GF-D8 (cell line): ENCODE data around the gene LAGE3.

ENCODE experiments used
- DNase-seq: peaks from one replicate; lab custom pipeline; 2025; lab: John Stamatoyannopoulos, UW

The LAGE3 gene

DNA sequence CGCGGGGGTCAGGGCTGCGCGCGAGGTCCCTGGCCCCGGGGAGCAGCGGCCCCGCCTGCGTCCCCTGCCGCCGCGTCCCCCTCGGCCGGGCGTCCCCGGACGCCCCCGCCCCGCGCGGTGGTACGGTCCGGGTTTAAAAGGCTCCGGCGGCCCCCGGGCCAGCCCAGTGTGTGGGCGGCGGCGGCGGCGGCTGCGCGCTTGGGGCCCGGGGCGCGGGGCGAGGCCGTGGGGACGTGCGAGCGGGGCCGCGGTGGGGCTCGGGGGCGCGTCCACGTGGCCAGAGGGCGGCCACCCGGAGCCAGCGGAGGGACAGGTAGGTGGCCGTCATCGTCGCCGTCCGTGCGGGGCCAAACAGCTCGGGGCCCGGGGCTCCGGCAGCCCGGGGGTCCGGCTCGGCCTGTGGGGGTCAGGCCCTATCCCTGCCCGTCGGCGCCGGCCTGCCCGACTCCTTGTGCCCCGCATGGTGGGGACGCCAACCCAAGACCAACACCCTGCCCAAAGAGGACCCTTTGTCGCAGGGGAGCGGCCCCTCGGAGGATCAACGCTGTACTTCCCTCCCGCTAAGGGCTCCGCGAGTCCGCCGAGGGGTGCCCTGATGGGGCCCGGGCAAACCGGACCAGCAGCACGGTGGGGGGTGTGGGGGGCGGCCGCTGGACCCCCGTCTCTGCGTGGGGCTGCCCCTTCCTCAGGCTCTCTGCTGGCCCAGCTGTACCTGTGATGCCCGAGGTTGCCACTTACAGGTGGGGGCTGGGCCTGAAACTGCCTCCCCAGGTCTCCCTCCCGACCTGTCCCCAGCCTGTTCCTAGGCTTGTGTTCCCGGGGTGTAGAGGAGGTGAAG, 20.7 kb downstream of the LAGE3 start, which contains the start of gene PLXNA3:
TSS of gene PLXNA3 (plus strand) at position 166 of the 838 bp plus-strand sequence. CDS start 1,903 bp downstream, outside the sequence.
- no peak for DNase-seq

DNA sequence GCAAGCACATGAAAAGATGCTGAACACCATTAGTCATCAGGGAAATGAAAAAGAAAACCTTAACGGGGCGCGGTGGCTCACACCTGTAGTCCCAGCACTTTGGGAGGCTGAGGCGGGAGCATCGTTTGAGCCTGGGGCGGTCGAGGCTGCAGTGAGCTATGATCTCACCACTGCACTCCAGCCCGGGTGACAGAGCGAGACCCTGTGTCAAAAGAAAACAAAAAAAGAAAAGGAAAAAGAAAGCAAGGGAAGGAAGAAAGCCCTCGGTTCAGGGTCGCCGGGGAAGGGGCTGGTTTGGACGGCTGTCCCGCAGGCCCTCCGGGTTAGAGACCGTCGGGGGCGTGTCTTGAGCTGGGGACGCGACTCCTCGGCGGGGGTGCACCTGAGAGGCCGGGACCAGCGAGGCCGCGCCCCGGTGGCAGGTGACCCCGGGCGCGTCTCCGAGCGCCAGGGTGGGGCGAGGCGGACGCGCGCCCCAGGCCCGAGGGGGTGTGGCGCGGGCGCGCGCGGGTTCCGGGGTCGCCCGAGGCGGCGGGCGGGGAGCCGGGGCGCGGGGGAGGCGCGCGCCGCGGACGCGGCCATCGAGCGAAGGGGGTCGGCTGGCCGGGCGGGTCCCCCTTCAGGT, 21.5 kb downstream of the LAGE3 start:
- DNase-seq, result no peak

DNA sequence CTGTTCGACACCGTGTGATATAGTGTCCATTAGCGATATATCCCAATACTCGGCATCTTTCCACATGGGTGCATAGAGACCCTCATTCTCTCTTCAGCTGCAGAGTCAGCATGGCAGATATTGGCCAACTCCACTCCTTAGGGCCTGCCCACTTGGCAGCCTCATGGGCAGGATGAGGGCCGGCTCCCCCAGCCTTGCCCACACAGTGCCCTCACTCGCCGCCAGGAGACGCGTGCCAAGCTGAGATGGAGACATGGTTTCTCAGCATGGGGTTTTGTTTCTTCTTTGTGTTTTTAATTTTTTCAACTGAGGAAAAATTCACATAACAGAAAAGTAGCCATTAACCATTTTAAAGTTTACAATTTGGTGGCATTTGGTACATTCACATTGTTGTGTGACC, 26.3 kb downstream of the LAGE3 start:
- DNase-seq, result no peak

DNA sequence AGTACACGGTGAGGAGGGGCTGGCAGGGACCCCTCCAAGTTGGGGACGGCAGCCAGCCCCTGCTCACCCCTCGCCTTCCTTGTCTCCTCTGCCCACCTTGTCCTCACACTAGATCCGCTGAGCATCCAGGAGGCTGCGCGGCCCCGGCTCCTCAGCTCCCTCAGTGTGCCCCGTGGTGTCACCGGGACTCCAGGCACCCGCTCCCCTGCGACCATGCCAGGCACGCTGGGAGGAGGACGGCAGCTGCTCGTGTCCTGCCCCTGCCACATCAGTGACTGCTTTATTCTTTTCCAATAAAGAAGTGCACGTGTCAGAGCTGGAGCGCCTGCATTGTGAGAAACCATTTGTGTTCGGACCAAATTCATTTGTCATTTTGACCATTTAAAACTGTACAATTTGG, 28.8 kb downstream of the LAGE3 start:
- DNase-seq, result no peak

DNA sequence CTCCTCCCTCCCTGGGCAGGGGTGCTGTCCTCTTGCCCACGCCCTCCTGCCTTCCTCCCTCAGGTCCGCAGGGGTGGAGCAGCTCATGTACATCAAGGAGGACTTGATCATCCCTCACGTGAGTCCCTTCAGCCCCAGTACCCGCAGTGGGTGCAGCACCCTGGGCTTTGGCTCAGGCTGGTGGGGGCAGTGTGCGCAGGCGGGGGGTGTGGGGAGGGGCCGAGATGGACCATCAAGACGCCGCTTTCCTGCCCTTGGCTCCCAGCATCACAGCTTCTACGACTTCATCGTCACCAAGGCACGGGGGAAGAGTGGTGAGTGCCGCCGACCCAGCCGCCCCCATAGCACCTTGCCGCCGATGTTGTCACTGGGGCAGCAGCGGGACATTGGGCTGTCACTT, 29.5 kb downstream of the LAGE3 start:
- DNase-seq, result no peak

DNA sequence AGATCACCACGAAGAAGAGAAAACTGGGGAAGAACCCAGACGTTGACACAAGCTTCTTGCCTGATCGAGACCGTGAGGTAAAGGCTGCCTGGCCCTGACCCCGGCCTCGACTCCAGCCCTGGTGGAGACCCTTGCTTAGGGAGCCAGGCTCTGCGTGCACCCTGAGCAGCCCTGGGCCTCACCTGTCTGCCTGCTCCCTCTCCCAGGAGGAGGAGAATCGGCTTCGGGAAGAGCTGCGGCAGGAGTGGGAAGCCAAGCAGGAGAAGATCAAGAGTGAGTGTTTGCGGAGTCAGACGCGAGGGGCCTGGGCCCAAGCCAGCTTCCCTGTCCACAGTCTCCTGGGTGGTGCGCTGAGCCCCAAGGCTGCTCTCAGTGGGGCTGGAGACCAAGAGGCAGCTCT, 30.6 kb downstream of the LAGE3 start:
- no peak for DNase-seq

DNA sequence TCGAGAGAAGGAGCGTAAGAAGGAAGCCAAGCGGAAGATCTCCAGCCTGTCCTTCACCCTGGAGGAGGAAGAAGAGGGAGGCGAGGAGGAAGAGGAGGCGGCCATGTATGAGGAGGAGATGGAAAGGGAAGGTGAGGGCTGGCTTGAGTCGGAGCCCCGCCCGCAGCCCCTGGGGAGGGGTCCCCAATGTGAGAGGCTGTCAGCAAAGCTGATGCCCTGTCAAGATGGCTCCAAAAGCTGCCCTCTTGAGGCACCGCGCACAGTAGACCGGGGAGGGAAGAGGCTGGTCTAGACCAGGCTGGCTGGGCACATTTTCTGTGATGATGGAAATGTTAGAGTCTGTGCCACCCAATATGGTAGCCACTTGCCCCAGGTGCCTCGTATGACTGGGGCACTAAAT, 32.7 kb downstream of the LAGE3 start:
- no peak for DNase-seq

DNA sequence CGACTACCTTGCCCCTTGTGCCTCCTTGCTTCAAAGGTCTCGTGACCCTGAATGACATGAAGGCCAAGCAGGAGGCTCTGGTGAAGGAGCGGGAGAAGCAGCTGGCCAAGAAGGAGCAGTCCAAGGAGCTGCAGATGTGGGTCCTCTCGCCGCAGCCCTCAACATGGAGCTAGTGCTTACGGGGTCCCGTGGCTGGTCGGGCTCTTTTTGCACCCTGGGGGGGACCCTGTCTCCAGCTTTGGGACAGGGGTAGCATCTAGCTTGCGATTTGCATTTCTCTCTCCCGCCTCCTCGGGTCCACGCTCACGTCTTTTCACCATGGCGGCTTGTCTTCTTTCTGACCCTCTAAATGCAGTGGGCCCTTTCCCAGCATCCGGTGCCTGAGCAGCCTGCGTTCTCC, 33.3 kb downstream of the LAGE3 start:
- DNase-seq, result no peak

DNA sequence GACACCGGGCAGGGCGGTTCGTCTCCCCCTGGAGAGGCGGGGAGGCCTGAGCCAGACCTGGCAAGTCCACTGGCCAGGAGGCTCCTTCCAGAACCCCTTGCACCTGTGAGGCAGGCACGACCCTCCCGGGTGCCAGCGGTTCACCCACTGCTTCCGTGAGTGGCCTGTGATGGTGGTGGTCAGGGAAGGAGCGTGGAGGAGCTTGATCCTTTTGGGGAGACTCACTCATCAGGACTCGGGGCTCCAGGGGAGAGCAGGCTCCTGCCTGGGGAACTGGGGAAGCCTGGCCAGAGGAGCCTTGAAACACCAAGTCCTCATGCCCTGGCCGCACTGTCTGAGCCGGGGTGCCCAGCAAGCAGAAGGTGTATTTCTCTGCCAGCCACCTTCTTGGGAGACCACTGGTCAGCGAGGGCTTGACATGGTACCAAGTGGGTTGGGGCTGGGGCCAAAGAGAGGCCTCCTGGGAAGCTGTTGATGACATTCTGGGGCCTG, 34.3 kb downstream of the LAGE3 start:
- no peak for DNase-seq

DNA sequence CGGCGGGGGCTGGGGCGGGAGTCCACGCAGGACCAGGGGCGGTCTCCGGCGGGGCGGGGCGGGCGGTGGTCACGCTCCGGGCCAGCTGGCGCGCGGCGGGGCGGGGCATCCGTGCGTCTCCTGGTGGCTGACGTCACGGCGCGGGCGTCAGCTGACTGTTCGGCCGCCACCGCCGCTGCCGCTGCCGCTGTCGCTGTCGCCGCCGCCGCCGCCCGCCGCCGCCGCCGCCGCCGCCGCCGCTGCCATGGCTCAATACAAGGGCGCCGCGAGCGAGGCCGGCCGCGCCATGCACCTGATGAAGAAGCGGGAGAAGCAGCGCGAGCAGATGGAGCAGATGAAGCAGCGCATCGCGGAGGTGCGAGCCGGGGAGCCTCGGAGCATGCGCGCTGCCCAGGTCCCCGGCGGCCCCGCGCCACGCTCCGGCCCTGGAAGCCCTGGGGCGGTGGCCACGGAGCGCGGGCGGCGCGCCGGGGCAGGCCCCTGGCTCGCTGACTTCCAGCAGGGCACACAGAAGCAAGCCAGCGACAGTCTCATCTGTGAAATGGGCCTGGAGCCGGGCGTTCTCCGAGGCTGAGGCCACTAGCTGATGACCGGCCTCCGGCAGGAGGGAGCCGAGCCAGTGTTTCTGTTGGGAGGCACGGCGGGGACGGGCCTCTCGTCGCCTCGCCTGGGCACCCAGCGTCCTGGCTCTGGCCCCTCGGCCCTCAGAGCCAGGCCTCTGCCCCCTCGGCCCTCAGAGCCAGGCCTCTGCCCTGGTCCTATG, 34.9 kb downstream of the LAGE3 start, which contains the start of gene FAM50A:
TSS of gene FAM50A (plus strand) at position 150 of the 763 bp plus-strand sequence. CDS start at position 245, 95 bp downstream.
- DNase-seq, result no peak

DNA sequence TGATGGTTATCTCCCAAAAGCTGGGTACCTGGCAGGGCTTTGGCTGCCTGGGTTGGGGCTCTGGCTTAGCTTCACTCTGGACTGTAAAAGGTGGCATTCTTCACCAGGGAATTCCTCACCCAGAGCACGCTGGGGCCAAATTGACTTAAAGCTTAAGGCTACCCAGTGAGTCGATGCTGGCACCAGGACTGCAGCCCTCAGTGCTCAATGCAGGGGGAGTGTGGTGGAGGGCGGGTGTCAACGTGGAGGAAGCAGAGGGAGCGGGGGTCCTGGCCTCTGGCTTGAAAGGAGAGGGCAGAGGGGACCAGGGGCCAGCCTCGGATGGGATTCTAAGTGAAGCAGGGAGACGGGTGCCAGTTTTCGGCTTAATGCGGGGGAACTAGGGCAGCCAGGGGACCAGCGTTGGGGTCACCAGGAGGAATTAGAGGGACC, 35.6 kb downstream of the LAGE3 start:
- DNase-seq, result no peak

DNA sequence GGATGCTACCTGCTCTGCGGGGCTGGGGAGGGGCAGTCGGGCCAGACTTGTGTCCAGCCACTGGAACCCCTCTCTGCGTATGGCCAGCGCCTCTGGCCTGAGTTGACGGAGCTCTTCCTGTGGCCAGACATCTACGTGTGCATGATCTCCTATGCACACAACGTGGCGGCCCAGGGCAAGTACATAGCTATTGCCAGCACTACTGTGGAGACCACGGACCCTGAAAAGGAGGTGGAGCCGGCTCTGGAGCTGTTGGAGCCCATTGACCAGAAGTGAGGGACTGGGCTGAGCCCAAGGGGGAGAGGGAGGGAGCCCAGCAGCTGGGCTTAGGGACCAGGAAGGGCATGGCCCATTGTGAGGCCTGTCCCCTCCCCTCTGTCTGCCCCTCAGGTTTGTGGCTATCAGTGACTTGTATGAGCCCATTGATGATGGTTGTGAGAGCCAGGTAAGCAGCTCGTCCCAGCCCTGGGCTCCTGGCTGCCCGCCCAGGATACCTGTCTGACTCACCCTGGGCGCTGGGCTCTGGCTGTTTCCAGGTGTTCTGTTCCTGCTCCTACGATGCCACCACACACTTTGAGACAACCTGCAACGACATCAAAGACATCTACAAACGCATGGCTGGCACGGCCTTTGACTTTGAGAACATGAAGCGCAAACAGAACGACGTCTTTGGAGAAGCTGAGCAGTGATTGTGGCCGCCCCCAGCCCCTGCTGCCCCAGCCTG, 36.9 kb downstream of the LAGE3 start:
- no peak for DNase-seq

DNA sequence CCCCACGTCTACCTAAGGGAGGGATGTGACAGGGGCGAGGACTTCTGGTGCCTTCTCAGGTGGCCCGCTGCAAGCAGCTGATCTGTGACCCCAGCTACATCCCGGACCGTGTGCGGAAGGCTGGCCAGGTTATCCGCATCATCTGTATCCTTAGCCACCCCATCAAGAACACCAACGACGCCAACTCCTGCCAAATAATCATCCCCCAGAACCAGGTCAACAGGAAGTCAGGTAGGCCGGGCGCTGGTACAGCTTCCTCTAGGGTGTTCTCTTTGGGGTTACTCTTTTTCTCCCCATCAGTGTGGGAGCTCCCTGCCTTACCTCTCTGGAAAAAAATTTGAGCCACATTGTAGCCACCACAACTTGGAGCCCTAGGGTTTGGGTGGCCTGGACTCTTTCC, 37.5 kb downstream of the LAGE3 start:
- no peak for DNase-seq

DNA sequence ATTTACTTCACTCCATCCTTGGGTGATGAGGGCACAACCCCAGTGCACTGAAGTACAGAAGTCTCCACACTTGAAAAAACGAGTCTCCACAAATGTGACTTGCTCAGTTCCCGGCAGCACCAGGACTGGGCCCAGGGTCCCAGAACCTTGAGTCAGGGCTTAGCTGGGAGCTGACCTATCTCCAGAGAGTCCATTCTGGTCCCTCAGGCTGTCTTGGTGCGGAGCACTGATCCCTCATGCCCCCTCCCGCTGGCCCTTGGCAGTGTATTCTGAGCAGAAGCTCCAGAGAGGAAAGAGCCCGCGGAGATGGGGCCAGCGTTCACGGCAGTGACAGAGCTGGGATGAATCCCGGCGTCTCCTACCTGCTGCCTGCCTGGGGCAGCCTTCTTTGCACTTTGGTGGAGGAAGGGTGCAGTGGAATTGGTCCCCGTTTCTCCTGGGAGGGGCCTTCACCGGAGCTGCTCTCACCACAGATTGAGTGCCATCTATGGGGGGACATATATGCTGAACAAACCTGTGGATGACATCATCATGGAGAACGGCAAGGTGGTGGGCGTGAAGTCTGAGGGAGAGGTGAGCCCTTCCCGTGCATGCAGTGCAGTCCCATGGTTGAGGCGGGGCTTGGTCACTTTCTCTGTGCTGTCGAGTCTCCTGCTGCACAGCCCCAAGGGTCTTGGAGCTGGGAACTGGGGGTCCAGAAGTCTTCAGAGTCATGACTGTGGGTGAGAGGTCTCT, 38.3 kb downstream of the LAGE3 start:
- DNase-seq, result no peak

DNA sequence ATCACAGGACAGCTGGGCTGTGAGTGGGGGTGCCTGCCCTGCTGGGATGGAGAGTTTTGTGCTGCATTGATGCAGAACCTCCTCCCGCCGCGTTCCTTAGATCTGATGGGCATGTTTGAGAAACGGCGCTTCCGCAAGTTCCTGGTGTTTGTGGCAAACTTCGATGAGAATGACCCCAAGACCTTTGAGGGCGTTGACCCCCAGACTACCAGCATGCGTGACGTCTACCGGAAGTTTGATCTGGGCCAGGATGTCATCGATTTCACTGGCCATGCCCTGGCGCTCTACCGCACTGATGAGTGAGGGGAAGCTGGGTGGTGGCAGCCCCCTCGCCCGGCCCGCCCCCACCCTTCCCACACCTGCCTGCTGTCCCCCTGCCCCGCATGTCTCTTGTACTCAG, 39.2 kb downstream of the LAGE3 start:
- no peak for DNase-seq

DNA sequence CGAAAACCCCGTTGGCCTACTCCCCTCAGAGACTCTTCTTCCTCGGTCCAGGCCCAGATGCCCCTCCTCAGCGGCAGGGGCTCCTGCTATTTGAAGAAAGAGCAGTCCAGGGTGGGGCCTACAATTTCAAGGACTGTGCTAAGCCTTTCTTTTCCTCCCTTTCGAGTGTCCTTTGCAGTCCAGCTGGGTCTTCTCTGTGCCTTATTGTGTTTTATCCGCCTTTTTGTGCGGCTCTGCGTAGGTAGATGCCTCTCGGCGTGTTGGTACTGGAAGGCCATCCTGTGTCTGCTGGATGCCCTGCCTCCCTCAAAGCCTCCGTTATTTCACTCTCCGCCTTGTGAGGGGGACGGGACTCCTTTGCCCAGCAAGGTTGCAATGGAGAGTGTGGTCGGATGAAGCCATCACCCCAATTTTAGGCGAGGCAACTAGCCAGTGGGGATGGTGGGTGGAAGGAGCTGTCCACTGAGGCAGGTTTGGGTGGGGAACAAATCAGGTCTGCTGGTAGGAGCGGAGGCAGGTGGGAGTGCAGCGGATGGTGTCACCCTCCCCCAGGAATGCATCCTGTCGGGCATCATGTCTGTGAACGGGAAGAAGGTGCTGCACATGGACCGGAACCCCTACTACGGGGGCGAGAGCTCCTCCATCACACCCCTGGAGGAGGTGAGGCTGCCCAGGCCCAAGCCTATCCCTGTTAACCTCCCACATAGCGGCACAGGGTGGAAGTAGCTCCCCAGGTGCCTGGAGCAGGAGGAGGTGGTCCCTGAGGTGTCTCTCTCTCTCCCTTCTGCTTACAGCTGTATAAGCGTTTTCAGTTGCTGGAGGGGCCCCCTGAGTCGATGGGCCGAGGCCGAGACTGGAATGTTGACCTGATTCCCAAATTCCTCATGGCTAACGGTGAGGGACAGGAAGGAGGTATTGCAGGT, 40.8 kb downstream of the LAGE3 start:
- no peak for DNase-seq

DNA sequence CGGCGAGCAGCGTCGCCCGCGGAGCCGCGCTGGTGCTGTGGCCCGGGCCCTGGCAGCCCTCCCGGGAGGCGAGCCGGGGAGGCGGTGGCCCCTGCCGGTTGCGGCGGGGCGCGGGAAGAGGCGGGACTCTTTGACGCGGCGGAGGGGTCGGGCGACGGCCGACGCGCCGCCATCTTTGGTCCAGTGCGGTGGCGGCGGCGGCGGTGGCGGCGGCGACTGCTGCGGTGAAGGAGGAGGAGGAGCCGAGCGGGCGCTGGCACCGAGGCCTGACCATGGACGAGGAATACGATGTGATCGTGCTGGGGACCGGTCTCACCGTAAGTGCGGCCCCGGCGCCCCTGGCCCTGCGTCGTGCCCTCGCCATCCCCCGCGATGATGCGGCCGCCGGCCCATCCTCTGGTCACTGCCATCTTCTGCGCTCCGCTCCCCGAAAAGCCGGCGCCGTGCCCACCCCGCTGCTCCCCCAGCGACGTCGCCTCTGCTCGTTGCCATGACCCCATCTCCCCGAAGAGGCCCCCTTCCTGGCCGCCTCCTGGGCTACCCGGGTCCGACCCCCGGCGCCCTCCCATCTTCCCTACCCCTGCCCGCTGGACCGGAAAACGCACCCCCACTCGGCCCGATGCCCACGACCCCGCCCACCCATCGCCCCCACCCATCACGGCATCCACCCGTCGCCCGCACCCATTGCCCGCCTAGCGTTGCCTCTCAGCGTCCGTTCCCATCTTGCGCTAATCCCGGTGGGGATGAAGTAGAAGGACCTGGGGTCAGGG, 41.9 kb downstream of the LAGE3 start, which contains the start of gene GDI1:
TSS of gene GDI1 (plus strand) at position 172 of the 770 bp plus-strand sequence. CDS start at position 273, 101 bp downstream.
- no peak for DNase-seq

DNA sequence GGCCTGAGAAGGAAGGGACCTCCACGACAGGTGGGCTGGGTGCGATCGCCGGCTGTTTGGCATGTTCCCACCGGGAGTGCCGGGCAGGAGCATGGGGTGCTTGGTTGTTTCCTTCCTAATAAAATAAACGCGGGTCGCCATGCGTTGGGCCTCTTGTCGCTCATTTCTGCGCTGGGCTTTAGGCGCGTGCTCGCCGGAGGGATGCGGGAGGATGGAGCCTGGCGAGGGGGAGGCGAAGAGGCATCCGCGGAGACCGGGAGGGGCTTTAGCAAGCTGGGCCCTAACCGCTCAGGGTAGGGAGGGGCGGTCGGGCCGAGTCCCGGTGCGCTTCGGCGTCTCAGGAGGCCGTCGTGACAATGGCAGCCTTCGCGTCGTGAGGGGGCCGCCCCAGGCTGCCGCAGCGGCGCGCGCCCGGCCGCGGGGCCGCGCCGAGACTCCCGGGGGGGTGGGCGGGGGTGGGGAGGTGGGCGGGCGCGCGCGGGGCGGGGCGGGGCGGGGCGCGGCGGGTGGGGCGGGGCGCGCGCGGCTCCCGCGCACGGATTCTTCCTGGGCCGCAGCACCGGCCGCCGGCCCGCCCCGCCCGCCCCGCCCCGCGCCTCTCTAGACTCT, 42.6 kb downstream of the LAGE3 start:
- no peak for DNase-seq
